PC-9 (cell line): ENCODE measurements around the gene CDH18.

Experiments used
- CTCF ChIP-seq: fragments of 200-600 bp; sonication (generic); conservative IDR thresholded peaks from 2 replicates; pipeline ENCODE4 v1.6.1; 2017; ENCODE audit warnings: mixed run types, antibody characterized with exemption, mild to moderate bottlenecking, moderate library complexity
- EZH2 ChIP-seq: fragments of 200-600 bp; sonication (generic); IDR thresholded peaks from 2 replicates; pipeline ENCODE4 v1.8.0; 2017; ENCODE audit warnings: antibody characterized with exemption, low read depth

- TF ChIP-seq CTCF = no peak
- TF ChIP-seq EZH2 = no peak
Measured at GRCh38 chr5:19771174-19771835, 216.7 kb downstream of the CDH18 start.
